ENCODE data around the gene GRID2. TPM values are rescaled to one million over a fixed set of nuclear protein-coding genes. Genes with fewer than 3 reads are reported as not detected.
A peak's percentile ranks its signal among the peaks of the same experiment; 100 is the strongest.

The GRID2 gene
- total and polyA plus RNA-seq, 2 of the 13 experiments (the other 11 are each of a cell fraction or from before 2014, with no cell fraction given), result not detected

DNA sequence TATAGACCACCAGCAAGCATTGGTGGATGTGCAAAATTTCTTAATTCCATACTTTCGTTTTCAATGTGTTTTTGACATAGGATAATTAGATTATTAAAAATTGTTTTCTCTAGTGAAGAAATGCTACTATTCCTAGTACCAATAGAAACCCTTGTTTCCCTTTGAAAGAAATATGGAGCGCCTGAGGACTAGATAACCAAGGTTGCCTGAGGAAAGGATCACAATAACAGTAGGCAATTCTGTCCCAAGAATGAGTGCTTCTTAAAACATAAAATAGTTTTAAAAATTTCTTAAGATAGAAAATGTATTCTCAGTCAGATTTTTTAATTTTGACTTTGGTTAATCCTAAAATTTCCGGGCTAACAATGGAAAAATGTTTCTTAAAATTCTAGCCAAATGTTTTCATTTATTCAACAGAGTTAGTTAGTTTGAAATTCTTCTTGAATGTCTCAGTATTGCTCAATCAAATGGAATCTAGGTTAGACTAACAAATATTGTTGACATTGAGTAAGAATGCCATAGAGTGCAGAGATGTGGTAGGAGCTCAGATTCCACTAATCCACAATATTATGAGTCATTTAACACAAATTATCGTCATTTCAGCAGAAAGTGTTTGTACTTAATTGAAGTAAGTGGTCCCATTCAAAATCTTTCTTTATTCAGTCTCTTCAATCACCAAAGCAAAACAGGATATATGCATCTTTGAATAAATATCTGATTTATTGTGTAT, 666.0 kb downstream of the GRID2 start (continued):
- TF ChIP-seq PCBP1 (IDR thresholded peaks at IDR 0.05; ENCODE audit: borderline replicate concordance, low read depth, low read length), result no peak
- no peak for TF ChIP-seq ZNF224 (CRISPR knock-in tag; IDR thresholded peaks at IDR 0.05)
- TF ChIP-seq, protein P1, sequence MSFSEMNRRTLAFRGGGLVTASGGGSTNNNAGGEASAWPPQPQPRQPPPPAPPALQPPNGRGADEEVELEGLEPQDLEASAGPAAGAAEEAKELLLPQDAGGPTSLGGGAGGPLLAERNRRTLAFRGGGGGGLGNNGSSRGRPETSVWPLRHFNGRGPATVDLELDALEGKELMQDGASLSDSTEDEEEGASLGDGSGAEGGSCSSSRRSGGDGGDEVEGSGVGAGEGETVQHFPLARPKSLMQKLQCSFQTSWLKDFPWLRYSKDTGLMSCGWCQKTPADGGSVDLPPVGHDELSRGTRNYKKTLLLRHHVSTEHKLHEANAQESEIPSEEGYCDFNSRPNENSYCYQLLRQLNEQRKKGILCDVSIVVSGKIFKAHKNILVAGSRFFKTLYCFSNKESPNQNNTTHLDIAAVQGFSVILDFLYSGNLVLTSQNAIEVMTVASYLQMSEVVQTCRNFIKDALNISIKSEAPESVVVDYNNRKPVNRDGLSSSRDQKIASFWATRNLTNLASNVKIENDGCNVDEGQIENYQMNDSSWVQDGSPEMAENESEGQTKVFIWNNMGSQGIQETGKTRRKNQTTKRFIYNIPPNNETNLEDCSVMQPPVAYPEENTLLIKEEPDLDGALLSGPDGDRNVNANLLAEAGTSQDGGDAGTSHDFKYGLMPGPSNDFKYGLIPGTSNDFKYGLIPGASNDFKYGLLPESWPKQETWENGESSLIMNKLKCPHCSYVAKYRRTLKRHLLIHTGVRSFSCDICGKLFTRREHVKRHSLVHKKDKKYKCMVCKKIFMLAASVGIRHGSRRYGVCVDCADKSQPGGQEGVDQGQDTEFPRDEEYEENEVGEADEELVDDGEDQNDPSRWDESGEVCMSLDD (CRISPR knock-in tag; IDR thresholded peaks at IDR 0.05; ENCODE audit: borderline replicate concordance), result no peak
- no peak for TF ChIP-seq TCF7 (IDR thresholded peaks at IDR 0.05; ENCODE audit: low read depth)
- peak; percentile 28 for TF ChIP-seq ASH2L (IDR thresholded peaks at IDR 0.05; ENCODE audit: insufficient read length, low read depth, low read length)
- TF ChIP-seq, protein P2, sequence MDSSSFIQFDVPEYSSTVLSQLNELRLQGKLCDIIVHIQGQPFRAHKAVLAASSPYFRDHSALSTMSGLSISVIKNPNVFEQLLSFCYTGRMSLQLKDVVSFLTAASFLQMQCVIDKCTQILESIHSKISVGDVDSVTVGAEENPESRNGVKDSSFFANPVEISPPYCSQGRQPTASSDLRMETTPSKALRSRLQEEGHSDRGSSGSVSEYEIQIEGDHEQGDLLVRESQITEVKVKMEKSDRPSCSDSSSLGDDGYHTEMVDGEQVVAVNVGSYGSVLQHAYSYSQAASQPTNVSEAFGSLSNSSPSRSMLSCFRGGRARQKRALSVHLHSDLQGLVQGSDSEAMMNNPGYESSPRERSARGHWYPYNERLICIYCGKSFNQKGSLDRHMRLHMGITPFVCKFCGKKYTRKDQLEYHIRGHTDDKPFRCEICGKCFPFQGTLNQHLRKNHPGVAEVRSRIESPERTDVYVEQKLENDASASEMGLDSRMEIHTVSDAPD (CRISPR knock-in tag; IDR thresholded peaks at IDR 0.05), result no peak
- no peak for TF ChIP-seq NFE2 (CRISPR knock-in tag; IDR thresholded peaks at IDR 0.05)
- no peak for TF ChIP-seq SOX13 (IDR thresholded peaks at IDR 0.05)
- TF ChIP-seq SOX13 (CRISPR knock-in tag; conservative IDR thresholded peaks at IDR 0.05 in 1 of 2, IDR thresholded peaks at IDR 0.05 in 1 of 2), result peak in 1 of 2 experiments; percentile 80; a peak in 1 of 4 replicates
- TF ChIP-seq, protein P3, sequence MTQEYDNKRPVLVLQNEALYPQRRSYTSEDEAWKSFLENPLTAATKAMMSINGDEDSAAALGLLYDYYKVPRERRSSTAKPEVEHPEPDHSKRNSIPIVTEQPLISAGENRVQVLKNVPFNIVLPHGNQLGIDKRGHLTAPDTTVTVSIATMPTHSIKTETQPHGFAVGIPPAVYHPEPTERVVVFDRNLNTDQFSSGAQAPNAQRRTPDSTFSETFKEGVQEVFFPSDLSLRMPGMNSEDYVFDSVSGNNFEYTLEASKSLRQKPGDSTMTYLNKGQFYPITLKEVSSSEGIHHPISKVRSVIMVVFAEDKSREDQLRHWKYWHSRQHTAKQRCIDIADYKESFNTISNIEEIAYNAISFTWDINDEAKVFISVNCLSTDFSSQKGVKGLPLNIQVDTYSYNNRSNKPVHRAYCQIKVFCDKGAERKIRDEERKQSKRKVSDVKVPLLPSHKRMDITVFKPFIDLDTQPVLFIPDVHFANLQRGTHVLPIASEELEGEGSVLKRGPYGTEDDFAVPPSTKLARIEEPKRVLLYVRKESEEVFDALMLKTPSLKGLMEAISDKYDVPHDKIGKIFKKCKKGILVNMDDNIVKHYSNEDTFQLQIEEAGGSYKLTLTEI (CRISPR knock-in tag; conservative IDR thresholded peaks at IDR 0.05), result no peak
- TF ChIP-seq ZNF746 (CRISPR knock-in tag; IDR thresholded peaks at IDR 0.05), result no peak
- TF ChIP-seq, protein P4, sequence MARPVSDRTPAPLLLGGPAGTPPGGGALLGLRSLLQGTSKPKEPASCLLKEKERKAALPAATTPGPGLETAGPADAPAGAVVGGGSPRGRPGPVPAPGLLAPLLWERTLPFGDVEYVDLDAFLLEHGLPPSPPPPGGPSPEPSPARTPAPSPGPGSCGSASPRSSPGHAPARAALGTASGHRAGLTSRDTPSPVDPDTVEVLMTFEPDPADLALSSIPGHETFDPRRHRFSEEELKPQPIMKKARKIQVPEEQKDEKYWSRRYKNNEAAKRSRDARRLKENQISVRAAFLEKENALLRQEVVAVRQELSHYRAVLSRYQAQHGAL (CRISPR knock-in tag; IDR thresholded peaks at IDR 0.05; ENCODE audit: not compliant biosample characterization), result no peak
- no peak for TF ChIP-seq PHB2 (IDR thresholded peaks at IDR 0.05; ENCODE audit: partially characterized antibody)
- TF ChIP-seq, protein P5, sequence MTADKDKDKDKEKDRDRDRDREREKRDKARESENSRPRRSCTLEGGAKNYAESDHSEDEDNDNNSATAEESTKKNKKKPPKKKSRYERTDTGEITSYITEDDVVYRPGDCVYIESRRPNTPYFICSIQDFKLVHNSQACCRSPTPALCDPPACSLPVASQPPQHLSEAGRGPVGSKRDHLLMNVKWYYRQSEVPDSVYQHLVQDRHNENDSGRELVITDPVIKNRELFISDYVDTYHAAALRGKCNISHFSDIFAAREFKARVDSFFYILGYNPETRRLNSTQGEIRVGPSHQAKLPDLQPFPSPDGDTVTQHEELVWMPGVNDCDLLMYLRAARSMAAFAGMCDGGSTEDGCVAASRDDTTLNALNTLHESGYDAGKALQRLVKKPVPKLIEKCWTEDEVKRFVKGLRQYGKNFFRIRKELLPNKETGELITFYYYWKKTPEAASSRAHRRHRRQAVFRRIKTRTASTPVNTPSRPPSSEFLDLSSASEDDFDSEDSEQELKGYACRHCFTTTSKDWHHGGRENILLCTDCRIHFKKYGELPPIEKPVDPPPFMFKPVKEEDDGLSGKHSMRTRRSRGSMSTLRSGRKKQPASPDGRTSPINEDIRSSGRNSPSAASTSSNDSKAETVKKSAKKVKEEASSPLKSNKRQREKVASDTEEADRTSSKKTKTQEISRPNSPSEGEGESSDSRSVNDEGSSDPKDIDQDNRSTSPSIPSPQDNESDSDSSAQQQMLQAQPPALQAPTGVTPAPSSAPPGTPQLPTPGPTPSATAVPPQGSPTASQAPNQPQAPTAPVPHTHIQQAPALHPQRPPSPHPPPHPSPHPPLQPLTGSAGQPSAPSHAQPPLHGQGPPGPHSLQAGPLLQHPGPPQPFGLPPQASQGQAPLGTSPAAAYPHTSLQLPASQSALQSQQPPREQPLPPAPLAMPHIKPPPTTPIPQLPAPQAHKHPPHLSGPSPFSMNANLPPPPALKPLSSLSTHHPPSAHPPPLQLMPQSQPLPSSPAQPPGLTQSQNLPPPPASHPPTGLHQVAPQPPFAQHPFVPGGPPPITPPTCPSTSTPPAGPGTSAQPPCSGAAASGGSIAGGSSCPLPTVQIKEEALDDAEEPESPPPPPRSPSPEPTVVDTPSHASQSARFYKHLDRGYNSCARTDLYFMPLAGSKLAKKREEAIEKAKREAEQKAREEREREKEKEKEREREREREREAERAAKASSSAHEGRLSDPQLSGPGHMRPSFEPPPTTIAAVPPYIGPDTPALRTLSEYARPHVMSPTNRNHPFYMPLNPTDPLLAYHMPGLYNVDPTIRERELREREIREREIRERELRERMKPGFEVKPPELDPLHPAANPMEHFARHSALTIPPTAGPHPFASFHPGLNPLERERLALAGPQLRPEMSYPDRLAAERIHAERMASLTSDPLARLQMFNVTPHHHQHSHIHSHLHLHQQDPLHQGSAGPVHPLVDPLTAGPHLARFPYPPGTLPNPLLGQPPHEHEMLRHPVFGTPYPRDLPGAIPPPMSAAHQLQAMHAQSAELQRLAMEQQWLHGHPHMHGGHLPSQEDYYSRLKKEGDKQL (CRISPR knock-in tag; IDR thresholded peaks at IDR 0.05; ENCODE audit: low read depth), result no peak
- no peak for TF ChIP-seq ZNF343 (CRISPR knock-in tag; IDR thresholded peaks at IDR 0.05)
- TF ChIP-seq ZNF333 (CRISPR knock-in tag; IDR thresholded peaks at IDR 0.05; ENCODE audit: borderline replicate concordance), result no peak

Data from HepG2 (cell line).